ENCODE data around the gene STOX1. TPM values are rescaled to one million over a fixed set of nuclear protein-coding genes. Genes with fewer than 3 reads are reported as not detected.
"Not testable (repeated sequence)": the region's sequence is repeated elsewhere in the genome, so short reads cannot be mapped to it uniquely, and the experiment has no call there.

The STOX1 gene
- total RNA-seq, 2 donors from 2014 or later, result 4.5 to 5.2 TPM

DNA sequence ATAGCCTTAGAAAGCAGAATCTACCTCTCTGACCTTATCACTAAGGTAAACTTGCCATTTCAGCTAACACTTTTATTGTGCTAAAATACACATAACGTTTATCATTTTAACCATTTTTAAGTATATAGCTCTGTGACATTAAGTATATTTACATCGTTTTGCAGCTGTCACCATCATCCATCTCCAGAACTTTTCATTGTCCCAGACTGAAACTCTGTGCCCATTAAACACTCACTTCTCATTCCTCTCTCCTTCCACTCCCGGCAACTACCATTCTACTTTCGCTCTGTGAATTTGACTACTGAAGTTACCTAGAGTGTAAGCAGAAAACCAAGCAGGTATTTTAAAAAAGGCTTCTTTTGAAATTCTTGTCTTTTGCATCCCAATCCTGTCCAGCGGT lies 75.1 kb downstream of the STOX1 start:
- H3K9ac ChIP-seq (ENCODE audit: extremely low read depth, low read length, poor library complexity, severe bottlenecking), result no peak overlapping the region
- Mint-ChIP-seq H3K27ac (no peak overlapping the region), H3K36me3 (ENCODE audit: low read depth) (peaks cover 19% of the 10 kb centered on the region), H3K4me1 (peaks cover 12% of the 10 kb centered on the region), H3K9me3 (no peaks in the 10 kb centered on the region), H3K4me3 (peak overlapping the region; percentile 90), H3K27me3 (ENCODE audit: insufficient read depth) (no peaks in the 10 kb centered on the region)
- peaks cover 16% of the 10 kb centered on the region for H3K36me3 ChIP-seq (ENCODE audit: control insufficient read depth, insufficient read depth, low read length)
- H3K4me1 ChIP-seq (ENCODE audit: control insufficient read depth, insufficient read depth, low read length), result no peaks in the 10 kb centered on the region
- DNase-seq, result no peak
- peak overlapping the region; percentile 98 for H3K4me3 ChIP-seq (ENCODE audit: low read length)
- TF ChIP-seq, protein P1, sequence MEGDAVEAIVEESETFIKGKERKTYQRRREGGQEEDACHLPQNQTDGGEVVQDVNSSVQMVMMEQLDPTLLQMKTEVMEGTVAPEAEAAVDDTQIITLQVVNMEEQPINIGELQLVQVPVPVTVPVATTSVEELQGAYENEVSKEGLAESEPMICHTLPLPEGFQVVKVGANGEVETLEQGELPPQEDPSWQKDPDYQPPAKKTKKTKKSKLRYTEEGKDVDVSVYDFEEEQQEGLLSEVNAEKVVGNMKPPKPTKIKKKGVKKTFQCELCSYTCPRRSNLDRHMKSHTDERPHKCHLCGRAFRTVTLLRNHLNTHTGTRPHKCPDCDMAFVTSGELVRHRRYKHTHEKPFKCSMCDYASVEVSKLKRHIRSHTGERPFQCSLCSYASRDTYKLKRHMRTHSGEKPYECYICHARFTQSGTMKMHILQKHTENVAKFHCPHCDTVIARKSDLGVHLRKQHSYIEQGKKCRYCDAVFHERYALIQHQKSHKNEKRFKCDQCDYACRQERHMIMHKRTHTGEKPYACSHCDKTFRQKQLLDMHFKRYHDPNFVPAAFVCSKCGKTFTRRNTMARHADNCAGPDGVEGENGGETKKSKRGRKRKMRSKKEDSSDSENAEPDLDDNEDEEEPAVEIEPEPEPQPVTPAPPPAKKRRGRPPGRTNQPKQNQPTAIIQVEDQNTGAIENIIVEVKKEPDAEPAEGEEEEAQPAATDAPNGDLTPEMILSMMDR (conservative IDR thresholded peaks at IDR 0.05), result no peak
- H3K27ac ChIP-seq (ENCODE audit: low read depth, low read length), result no peak overlapping the region
- H3K9me3 ChIP-seq (ENCODE audit: control insufficient read depth, low read length), result no peaks in the 10 kb centered on the region
- WGBS, 2 experiments (ENCODE audit: insufficient coverage in 1 of 2, insufficient read length in 1 of 2), result 87% methylated on average over 3 to 5 of the region's 5 CpGs
- no peaks in the 10 kb centered on the region for H3K27me3 ChIP-seq (ENCODE audit: control insufficient read depth, insufficient read depth, low read length, poor library complexity, severe bottlenecking)

DNA sequence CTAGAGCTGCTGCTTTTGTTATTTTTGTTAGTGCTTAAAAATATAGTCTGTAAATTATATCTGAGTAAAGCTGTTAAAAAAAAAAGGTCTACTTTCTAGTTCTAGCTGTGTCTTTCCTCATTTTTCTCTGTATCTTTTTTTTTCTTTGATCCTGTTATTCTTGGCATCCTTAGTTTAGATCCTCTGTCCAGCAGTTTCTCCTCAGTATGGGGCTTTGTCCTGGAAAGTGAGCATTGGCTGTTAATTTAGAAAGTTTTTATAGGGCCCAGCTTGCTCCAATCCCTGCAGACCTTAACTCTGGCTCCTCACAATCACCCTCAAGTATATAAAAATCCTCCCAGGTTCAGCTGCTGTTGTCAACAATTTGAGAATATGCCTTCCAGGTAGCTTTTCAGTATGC lies 97.3 kb downstream of the STOX1 start:
- Mint-ChIP-seq H3K27me3 (ENCODE audit: insufficient read depth) (no peaks in the 10 kb centered on the region), H3K36me3 (ENCODE audit: low read depth) (peaks cover 37% of the 10 kb centered on the region), H3K9me3 (no peaks in the 10 kb centered on the region), H3K4me3 (no peak overlapping the region), H3K27ac (peak overlapping the region; percentile 0), H3K4me1 (no peaks in the 10 kb centered on the region)
- no peak for DNase-seq
- no peaks in the 10 kb centered on the region for H3K9me3 ChIP-seq (ENCODE audit: control insufficient read depth, low read length)
- no peaks in the 10 kb centered on the region for H3K27me3 ChIP-seq (ENCODE audit: control insufficient read depth, insufficient read depth, low read length, poor library complexity, severe bottlenecking)
- no peaks in the 10 kb centered on the region for H3K4me1 ChIP-seq (ENCODE audit: control insufficient read depth, insufficient read depth, low read length)
- H3K27ac ChIP-seq (ENCODE audit: low read depth, low read length), result no peak overlapping the region
- peaks cover 35% of the 10 kb centered on the region for H3K36me3 ChIP-seq (ENCODE audit: control insufficient read depth, insufficient read depth, low read length)
- H3K9ac ChIP-seq (ENCODE audit: extremely low read depth, low read length, poor library complexity, severe bottlenecking), result no peak overlapping the region
- TF ChIP-seq, protein P1 (conservative IDR thresholded peaks at IDR 0.05), result no peak
- H3K4me3 ChIP-seq (ENCODE audit: low read length), result no peak overlapping the region

DNA sequence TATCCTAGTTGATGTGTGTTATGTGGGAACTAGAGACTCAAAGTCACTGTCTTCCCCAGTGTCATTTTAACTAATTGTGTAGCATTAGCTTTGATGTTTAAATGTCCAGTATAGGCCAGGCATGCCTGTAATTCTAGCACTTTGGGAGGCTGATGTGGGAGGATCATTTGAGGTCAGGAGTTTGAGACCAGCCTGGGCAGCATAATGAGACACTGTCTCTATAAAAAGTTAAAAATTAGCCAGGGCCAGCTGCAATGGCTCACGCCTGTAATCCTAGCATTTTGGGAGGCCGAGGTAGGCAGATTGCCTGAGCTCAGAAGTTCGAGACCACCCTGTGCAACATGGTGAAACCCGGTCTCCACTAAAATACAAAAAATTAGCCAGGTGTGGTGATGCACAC lies 98.2 kb downstream of the STOX1 start:
- Mint-ChIP-seq H3K27me3 (ENCODE audit: insufficient read depth) (no peaks in the 10 kb centered on the region), H3K36me3 (ENCODE audit: low read depth) (peaks cover 34% of the 10 kb centered on the region), H3K4me1 (no peaks in the 10 kb centered on the region), H3K9me3 (no peaks in the 10 kb centered on the region), H3K27ac (no peak overlapping the region), H3K4me3 (no peak overlapping the region)
- no peak for DNase-seq
- Histone ChIP-seq H3K27me3 (ENCODE audit: control insufficient read depth, insufficient read depth, low read length, poor library complexity, severe bottlenecking) (no peaks in the 10 kb centered on the region), H3K27ac (ENCODE audit: low read depth, low read length) (no peak overlapping the region), H3K4me3 (ENCODE audit: low read length) (no peak overlapping the region), H3K9me3 (ENCODE audit: control insufficient read depth, low read length) (no peaks in the 10 kb centered on the region), H3K4me1 (ENCODE audit: control insufficient read depth, insufficient read depth, low read length) (no peaks in the 10 kb centered on the region), H3K36me3 (ENCODE audit: control insufficient read depth, insufficient read depth, low read length) (peaks cover 32% of the 10 kb centered on the region), H3K9ac (ENCODE audit: extremely low read depth, low read length, poor library complexity, severe bottlenecking) (no peak overlapping the region)
- WGBS, 2 experiments (ENCODE audit: insufficient coverage in 1 of 2, insufficient read length in 1 of 2), result 96 to 97% methylated on average over 4 of the region's 4 CpGs
- TF ChIP-seq, protein P1 (conservative IDR thresholded peaks at IDR 0.05), result no peak

DNA sequence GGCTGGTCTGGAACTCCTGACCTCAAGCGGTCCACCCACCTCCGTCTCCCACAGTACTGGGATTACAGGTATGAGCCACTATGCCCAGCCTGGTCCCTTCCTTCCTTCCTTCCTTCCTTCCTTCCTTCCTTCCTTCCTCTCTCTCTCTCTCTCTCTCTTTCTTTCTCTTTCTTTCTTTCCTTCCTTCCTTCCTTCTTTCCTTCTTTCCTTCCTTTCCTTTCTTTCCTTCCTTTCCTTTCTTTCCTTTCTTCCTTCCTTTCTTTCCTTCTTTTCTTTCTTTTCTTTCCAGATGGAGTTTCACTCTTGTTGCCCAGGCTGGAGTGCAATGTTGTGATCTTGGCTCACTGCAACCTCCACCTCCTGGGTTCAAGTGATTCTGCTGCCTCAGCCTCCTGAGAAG lies 101.8 kb downstream of the STOX1 start:
- not testable (repeated sequence) for H3K4me1 ChIP-seq (ENCODE audit: control insufficient read depth, insufficient read depth, low read length); H3K27ac Mint-ChIP-seq; H3K27me3 ChIP-seq (ENCODE audit: control insufficient read depth, insufficient read depth, low read length, poor library complexity, severe bottlenecking); H3K4me1 Mint-ChIP-seq; DNase-seq; H3K4me3 ChIP-seq (ENCODE audit: low read length); H3K27me3 Mint-ChIP-seq (ENCODE audit: insufficient read depth); H3K27ac ChIP-seq (ENCODE audit: low read depth, low read length); H3K9ac ChIP-seq (ENCODE audit: extremely low read depth, low read length, poor library complexity, severe bottlenecking); H3K4me3 Mint-ChIP-seq; H3K9me3 Mint-ChIP-seq; H3K9me3 ChIP-seq (ENCODE audit: control insufficient read depth, low read length)
- 82 to 100% methylated on average over 2 of the region's 2 CpGs for WGBS, 2 experiments (ENCODE audit: insufficient coverage in 1 of 2, insufficient read length in 1 of 2)
- H3K36me3 Mint-ChIP-seq (ENCODE audit: low read depth), result peaks cover 43% of the 10 kb centered on the region
- peaks cover 39% of the 10 kb centered on the region for H3K36me3 ChIP-seq (ENCODE audit: control insufficient read depth, insufficient read depth, low read length)

DNA sequence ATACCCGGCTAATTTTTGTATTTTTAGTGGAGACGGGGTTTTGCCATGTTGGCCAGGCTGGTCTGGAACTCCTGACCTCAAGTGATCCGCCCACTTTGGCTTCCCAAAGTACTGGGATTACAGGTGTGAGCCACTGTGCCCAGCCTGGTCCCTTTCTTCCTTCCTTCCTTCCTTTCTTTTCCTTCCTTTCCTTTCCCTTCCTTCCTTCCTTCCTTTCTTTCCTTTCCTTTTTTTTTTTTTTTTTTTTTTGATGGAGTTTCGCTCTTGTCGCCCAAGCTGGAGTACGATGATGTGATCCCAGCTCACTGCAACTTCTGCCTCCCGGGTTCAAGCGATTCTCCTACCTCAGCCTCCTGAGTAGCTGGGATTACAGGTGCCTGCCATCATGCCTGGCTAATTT lies 102.6 kb downstream of the STOX1 start:
- not testable (repeated sequence) for H3K9me3 Mint-ChIP-seq; DNase-seq; H3K9ac ChIP-seq (ENCODE audit: extremely low read depth, low read length, poor library complexity, severe bottlenecking); H3K4me1 Mint-ChIP-seq; H3K4me1 ChIP-seq (ENCODE audit: control insufficient read depth, insufficient read depth, low read length); H3K27me3 ChIP-seq (ENCODE audit: control insufficient read depth, insufficient read depth, low read length, poor library complexity, severe bottlenecking); H3K27me3 Mint-ChIP-seq (ENCODE audit: insufficient read depth); H3K4me3 ChIP-seq (ENCODE audit: low read length); H3K27ac ChIP-seq (ENCODE audit: low read depth, low read length); H3K4me3 Mint-ChIP-seq; H3K27ac Mint-ChIP-seq; H3K9me3 ChIP-seq (ENCODE audit: control insufficient read depth, low read length)
- H3K36me3 ChIP-seq (ENCODE audit: control insufficient read depth, insufficient read depth, low read length), result peaks cover 46% of the 10 kb centered on the region
- WGBS, 2 experiments (ENCODE audit: insufficient coverage in 1 of 2, insufficient read length in 1 of 2), result 84 to 98% methylated on average over 4 to 8 of the region's 8 CpGs
- H3K36me3 Mint-ChIP-seq (ENCODE audit: low read depth), result peaks cover 43% of the 10 kb centered on the region
